ENCODE results near the gene ZNF74.
"Not testable (repeated sequence)": the region's sequence is repeated elsewhere in the genome, so short reads cannot be mapped to it uniquely, and the experiment has no call there.

ZNF74 gene

DNA sequence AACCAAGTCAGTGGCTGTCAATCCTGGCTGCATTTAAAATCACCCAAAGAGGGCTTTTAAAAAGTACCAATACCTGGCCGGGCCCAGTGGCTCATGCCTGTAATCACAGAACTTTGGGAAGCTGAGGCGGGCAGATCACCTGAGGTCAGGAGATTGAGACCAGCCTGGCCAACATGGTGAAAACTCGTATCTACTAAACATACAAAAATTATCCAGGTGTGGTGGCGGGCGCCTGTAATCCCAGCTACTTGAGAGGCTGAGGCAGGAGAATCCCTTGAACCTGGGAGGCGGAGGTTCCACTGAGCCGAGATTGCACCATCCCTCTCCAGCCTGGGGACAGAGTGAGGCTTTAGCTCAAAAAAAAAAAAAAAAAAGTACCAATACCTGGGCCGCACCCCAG, 17.7 kb upstream of the ZNF74 start:
- DNase-seq (ENCODE audit: low read depth), result not testable (repeated sequence)

DNA sequence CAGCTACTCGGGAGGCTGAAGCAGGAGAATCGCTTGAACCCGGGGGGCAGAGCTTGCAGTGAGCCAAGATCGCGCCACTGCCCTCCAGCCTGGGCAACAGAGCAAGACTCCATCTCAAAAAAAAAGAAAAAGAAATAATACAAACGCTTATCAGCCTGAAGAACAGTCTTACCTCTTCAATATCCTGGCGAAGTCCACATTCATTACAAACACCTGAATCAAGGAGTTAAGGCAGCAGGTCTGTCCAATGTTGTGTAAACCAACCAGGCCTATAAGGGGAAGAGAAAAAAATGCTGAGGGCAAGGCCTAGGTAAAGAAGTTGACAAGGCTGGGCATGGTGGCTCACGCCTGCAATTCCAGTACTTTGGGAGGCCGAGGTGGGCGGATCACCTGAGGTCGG, 17.0 kb upstream of the ZNF74 start:
- DNase-seq (ENCODE audit: low read depth), result not testable (repeated sequence)

- no peak for DNase-seq (ENCODE audit: low read depth)
Observed at GRCh38 chr22:20378110-20378509, 15.8 kb upstream of the ZNF74 start.

DNA sequence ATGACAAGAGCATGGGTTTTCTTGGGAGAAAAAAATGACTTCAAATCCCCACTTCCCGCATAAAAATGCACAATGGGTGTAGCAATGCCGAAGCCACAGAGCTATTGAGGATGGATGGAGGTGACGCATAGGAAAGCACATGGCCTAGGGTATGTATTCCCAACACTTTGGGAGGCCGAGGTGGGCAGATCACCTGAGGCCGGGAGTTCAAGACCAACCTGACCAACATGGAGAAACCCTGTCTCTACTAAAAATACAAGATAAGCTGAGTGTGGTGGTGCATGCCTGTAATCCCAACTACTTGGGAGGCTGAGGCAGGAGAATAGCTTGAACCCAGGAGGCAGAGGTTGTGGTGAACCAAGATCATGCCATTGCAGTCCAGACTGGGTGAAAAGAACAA, 15.3 kb upstream of the ZNF74 start:
- not testable (repeated sequence) for DNase-seq (ENCODE audit: low read depth)

- no peak for DNase-seq (ENCODE audit: low read depth)
Observed at GRCh38 chr22:20380486-20380885, 13.5 kb upstream of the ZNF74 start.

DNA sequence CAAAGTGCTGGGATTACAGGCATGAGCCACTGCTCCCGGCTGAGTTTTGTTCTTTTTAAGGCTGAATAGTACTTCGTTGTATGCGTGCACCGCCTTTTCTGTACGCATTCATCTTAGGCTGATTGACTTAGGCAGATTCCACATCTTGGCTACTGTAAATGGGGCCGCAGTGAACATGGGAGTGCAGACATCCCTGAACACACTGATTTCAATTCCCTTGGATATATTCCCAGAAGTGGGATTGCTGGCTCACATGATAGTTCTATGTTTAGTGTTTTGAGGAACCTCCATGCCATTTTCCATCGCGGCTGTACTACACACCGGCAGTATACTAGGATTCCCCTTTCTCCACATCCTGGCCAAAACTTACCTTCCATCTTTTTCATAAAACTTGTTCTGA, 10.4 kb upstream of the ZNF74 start:
- no peak for DNase-seq (ENCODE audit: low read depth)

- no peak for DNase-seq (ENCODE audit: low read depth)
Observed at GRCh38 chr22:20384171-20384570, 9.8 kb upstream of the ZNF74 start.

DNA sequence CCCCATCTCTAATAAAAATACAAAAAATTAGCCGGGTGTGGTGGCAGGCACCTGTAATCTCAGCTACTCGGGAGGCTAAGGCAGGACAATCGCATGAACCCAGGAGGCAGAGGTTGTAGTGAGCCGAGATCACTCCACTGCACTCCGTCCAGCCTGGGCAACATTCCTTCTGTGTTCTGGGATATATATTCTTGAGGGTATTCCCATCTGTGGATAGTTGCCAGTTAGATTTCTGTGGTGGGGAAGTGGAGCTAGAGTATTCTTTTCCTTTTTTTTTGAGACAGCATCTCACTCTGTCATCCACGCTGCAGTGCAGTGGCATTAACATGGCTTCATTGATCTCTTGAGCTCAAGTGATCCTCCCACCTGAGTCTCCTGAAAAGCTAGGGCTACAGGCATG, 9.1 kb upstream of the ZNF74 start:
- no peak for DNase-seq (ENCODE audit: low read depth)

DNA sequence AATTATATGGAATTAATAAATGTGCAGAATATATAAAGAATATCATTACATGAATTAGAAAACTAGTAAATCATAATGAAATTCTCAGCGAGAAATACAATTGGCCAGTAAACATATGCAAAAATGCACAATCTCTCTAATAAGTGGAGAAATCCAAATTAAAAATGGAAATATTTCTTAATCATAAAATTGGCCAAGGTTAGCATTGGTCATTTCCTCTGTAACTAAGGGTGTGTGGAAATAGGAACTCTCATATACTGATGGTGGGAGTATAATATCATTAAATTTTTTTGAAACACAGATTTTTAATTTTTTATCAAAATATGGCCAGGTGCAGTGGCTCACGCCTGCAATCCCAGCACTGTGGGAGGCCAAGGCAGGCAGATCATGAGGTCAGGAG, 7.6 kb upstream of the ZNF74 start:
- no peak for DNase-seq (ENCODE audit: low read depth)

GRCh38 chr22:20386972-20387371, 7.0 kb upstream of the ZNF74 start:
- DNase-seq (ENCODE audit: low read depth), result no peak

DNA sequence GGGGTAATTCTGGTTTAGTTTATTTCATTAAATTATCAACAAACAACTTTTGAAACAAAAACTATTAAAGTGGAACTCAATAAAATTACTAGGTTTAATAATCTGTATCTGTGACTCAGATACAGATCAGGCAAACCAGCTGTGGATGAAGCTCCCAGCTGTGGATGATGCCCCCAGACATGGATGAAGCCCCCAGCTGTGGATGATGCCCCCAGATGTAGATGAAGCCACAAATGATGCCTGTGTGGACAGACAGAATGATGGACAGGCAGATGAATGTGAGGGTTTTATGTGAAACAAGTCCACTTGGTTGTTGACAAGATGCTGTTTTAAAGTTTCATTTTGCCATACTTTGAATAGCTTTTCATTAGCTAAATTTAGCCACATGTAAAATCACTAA, 5.8 kb upstream of the ZNF74 start:
- DNase-seq (ENCODE audit: low read depth), result no peak

DNA sequence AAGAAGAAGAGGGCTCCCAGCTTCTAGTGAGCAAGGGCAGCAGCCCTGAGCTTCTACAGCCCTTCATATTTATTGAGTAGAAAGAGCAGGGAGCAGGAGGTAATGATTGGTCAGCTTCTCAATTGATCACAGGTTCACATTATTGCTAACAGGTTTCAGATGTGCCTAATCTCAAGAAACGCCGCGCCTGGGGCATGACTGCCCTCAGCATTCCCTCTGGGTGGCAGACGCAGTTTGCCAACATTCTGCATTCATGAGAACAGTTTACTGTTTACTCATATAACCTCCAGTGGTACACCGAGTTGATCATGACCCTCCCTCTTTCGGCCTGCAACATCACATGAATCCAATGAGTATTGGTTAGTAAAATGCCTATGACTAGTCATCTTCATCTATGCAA, 4.7 kb upstream of the ZNF74 start:
- no peak for DNase-seq (ENCODE audit: low read depth)

DNA sequence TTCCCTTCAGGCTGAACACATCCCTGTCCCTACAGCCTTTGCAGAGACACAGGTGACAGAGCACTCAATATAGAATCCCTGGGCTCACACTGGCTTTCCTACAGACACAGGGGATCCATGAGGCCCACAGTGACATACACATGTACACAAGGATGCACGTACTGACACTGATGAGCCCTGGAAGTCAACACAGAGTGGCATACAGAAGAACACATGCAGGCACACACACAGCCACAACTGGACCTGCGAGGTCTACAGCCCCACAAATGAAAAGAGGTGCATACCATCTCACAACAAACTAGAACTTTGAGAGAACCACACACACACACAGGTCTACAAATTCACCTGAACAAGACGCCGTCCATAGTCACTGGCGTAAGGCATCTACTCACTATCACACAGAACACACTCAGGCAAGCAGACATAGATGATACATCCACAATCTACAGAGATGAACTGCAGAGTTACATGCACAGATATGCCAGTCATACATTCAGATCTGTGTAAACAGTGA, 3.5 kb upstream of the ZNF74 start:
- DNase-seq (ENCODE audit: low read depth), result no peak

- DNase-seq (ENCODE audit: low read depth), result no peak
Observed at GRCh38 chr22:20391222-20391621, 2.7 kb upstream of the ZNF74 start.

- not testable (repeated sequence) for DNase-seq (ENCODE audit: low read depth)
Observed at GRCh38 chr22:20392365-20392881, 1.5 kb upstream of the ZNF74 start.

DNA sequence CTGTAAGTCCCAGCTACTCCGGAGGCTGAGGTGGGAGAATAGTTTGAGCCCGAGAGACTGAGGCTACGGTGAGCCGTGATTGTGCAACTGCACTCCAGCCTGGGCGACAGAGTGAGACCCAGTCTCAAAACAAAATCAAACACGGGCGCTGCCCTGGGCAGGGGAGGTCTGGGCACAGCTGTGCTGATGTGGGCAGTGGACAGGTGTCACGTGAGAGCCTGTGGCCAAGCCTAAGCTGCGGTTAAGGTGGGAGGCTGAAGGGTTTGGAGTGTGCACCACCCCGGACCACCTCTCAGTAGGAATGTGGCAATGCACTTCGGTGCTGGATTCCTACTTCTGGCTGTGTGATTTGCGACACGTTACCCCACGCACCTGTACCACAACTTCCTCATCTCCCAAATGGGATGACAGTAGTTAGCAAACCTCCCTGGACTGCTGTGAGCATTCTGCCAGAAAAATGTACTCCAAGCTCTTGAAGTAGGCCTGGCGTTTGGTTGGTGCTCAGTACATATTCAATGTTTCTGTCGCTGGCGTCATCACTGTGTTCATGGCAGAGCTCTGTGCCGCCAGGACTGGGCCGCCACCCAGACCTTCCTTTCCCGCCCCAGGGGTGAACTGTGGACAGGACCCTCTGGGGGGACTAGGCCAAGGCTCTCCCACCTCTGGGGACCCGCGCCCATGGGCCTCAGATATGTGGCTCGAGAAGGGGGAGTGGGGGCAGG, 807 bp upstream of the ZNF74 start:
- no peak for DNase-seq (ENCODE audit: low read depth)

- no peak for DNase-seq (ENCODE audit: low read depth)
Observed at GRCh38 chr22:20395181-20395906, 1.4 kb downstream of the ZNF74 start.

GRCh38 chr22:20395907-20396287, 1.9 kb downstream of the ZNF74 start:
- DNase-seq (ENCODE audit: low read depth), result no peak

DNA sequence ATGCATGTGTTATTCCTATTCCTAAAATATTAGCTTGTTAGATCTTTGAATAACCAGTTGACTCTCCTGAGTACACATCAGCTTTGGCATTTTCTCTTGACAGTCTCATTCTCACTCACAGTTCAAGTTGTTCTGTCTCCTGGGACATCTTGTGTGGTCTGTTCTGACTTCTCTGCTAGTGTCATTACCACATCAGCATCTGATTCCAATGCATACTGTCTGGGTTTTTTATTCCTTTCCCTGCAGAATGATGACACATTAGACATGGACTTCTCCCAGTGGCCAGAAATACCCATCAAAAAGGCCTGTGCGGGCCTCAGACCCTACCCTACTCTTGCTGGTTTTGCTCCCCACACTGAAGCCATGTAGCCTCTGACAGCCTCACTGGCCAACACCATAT, 2.7 kb downstream of the ZNF74 start:
- DNase-seq (ENCODE audit: low read depth), result no peak

GRCh38 chr22:20397498-20397897, 3.5 kb downstream of the ZNF74 start:
- no peak for DNase-seq (ENCODE audit: low read depth)

GRCh38 chr22:20398420-20398819, 4.5 kb downstream of the ZNF74 start:
- DNase-seq (ENCODE audit: low read depth), result no peak

- DNase-seq (ENCODE audit: low read depth), result no peak
Observed at GRCh38 chr22:20399866-20400605, 6.1 kb downstream of the ZNF74 start.
